ENCODE measurements around the gene CNOT3.

CNOT3 gene

GRCh38 chr19:54124393-54124792 lies 13.2 kb upstream of the CNOT3 start:
- Histone ChIP-seq H3K36me3 (ENCODE audit: insufficient read depth, low read length) (no peaks in the 10 kb centered on the region), H3K4me3 (ENCODE audit: low read depth, low read length) (no peak overlapping the region), H3K79me2 (ENCODE audit: control insufficient read depth, insufficient read depth, low read length, unreplicated experiment) (no peaks in the 10 kb centered on the region), H3K4me1 (ENCODE audit: control insufficient read depth, insufficient read depth, low read length, unreplicated experiment) (no peaks in the 10 kb centered on the region), H3K27me3 (ENCODE audit: insufficient read depth, low read length) (no peaks in the 10 kb centered on the region), H3K27ac (ENCODE audit: low read depth, low read length) (no peak overlapping the region), H2AFZ (ENCODE audit: low read length, unreplicated experiment) (no peak overlapping the region)

- H2AFZ ChIP-seq (ENCODE audit: low read length, unreplicated experiment) = no peak overlapping the region
- H3K27me3 ChIP-seq (ENCODE audit: insufficient read depth, low read length) = no peaks in the 10 kb centered on the region
- no peak overlapping the region for H3K27ac ChIP-seq (ENCODE audit: low read depth, low read length)
- H3K4me1 ChIP-seq (ENCODE audit: control insufficient read depth, insufficient read depth, low read length, unreplicated experiment) = no peaks in the 10 kb centered on the region
- H3K4me3 ChIP-seq (ENCODE audit: low read depth, low read length) = no peak overlapping the region
- H3K36me3 ChIP-seq (ENCODE audit: insufficient read depth, low read length) = no peaks in the 10 kb centered on the region
- H3K79me2 ChIP-seq (ENCODE audit: control insufficient read depth, insufficient read depth, low read length, unreplicated experiment) = no peaks in the 10 kb centered on the region
Observed at GRCh38 chr19:54125713-54126112, 11.8 kb upstream of the CNOT3 start.

DNA sequence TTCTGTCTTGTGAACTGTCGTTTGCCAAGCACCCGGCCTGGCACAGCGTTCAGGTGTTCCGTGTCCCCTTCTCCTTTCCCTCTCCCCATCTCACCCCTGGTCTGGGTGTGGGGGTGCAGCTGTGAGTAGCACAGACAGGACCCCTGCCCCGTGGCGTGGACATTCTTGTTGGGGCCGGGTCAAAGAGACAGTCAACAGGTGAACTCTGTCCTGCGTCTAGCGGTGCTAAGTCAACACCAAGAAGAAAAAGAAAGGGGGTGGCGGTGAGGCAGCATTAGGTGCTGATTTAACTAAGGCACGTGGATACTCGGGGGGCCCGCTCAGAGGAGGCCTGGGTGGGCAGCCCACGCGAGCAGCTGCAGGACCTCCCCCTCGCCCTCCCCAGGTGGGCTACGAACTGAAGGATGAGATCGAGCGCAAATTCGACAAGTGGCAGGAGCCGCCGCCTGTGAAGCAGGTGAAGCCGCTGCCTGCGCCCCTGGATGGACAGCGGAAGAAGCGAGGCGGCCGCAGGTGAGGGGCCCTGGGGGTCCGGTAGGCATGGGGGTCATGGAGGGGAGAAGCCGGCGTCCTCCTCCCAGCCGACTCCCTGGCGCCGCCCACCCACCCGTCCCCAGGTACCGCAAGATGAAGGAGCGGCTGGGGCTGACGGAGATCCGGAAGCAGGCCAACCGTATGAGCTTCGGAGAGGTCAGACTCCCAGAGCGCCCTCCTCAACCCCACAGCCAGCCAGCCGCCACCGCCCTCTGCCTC lies 9.7 kb upstream of the CNOT3 start:
- no peak overlapping the region for H3K27ac ChIP-seq (ENCODE audit: low read depth, low read length)
- no peak overlapping the region for H2AFZ ChIP-seq (ENCODE audit: low read length, unreplicated experiment)
- no peaks in the 10 kb centered on the region for H3K36me3 ChIP-seq (ENCODE audit: insufficient read depth, low read length)
- no peaks in the 10 kb centered on the region for H3K4me1 ChIP-seq (ENCODE audit: control insufficient read depth, insufficient read depth, low read length, unreplicated experiment)
- no peaks in the 10 kb centered on the region for H3K79me2 ChIP-seq (ENCODE audit: control insufficient read depth, insufficient read depth, low read length, unreplicated experiment)
- no peaks in the 10 kb centered on the region for H3K27me3 ChIP-seq (ENCODE audit: insufficient read depth, low read length)
- no peak overlapping the region for H3K4me3 ChIP-seq (ENCODE audit: low read depth, low read length)

- no peaks in the 10 kb centered on the region for H3K36me3 ChIP-seq (ENCODE audit: insufficient read depth, low read length)
Observed at GRCh38 chr19:54128441-54128725, 9.2 kb upstream of the CNOT3 start.

DNA sequence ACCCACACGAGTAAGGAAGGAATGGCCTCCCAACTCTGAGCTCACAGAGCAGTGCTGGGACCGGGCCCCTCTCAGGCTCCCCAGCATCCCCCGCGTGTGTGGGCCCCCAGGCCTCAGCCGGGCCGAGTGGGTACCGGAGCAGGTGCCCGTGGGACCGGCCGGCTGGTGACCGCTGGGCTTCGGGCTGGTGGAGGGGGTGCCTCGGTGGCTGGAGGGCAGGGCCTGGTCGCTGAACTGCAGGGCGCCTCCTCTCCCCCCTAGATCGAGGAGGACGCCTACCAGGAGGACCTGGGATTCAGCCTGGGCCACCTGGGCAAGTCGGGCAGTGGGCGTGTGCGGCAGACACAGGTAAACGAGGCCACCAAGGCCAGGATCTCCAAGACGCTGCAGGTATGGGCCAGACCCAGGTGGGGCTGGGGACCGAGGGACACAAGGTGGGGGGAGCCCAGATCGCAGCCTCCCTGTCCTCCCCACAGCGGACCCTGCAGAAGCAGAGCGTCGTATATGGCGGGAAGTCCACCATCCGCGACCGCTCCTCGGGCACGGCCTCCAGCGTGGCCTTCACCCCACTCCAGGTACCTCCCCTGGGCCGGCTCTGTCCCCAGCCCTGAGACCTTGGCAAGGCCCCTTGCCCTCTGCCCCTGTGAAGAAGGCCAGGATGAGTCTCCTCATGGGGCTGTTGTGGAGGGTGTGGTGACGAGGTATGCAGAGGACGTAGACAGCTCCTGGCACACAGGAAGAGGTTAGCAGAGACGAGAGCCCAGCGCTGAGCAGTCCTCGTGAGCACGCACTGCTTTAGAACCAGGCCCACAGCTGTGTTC lies 8.6 kb upstream of the CNOT3 start:
- Histone ChIP-seq H3K4me3 (ENCODE audit: low read depth, low read length) (no peak overlapping the region), H3K79me2 (ENCODE audit: control insufficient read depth, insufficient read depth, low read length, unreplicated experiment) (no peaks in the 10 kb centered on the region), H3K36me3 (ENCODE audit: insufficient read depth, low read length) (no peaks in the 10 kb centered on the region), H3K27ac (ENCODE audit: low read depth, low read length) (no peak overlapping the region), H3K4me1 (ENCODE audit: control insufficient read depth, insufficient read depth, low read length, unreplicated experiment) (no peaks in the 10 kb centered on the region), H2AFZ (ENCODE audit: low read length, unreplicated experiment) (no peak overlapping the region), H3K27me3 (ENCODE audit: insufficient read depth, low read length) (no peaks in the 10 kb centered on the region)

More at GRCh38 chr19:54128441-54128725, 9.2 kb upstream of the CNOT3 start:
- H3K27me3 ChIP-seq (ENCODE audit: insufficient read depth, low read length) = no peaks in the 10 kb centered on the region
- H3K4me1 ChIP-seq (ENCODE audit: control insufficient read depth, insufficient read depth, low read length, unreplicated experiment) = no peaks in the 10 kb centered on the region
- H3K4me3 ChIP-seq (ENCODE audit: low read depth, low read length) = no peak overlapping the region
- no peaks in the 10 kb centered on the region for H3K79me2 ChIP-seq (ENCODE audit: control insufficient read depth, insufficient read depth, low read length, unreplicated experiment)
- H2AFZ ChIP-seq (ENCODE audit: low read length, unreplicated experiment) = no peak overlapping the region
- no peak overlapping the region for H3K27ac ChIP-seq (ENCODE audit: low read depth, low read length)

GRCh38 chr19:54129617-54129996 lies 8.0 kb upstream of the CNOT3 start:
- Histone ChIP-seq H3K27ac (ENCODE audit: low read depth, low read length) (no peak overlapping the region), H3K27me3 (ENCODE audit: insufficient read depth, low read length) (no peaks in the 10 kb centered on the region), H2AFZ (ENCODE audit: low read length, unreplicated experiment) (no peak overlapping the region), H3K4me3 (ENCODE audit: low read depth, low read length) (no peak overlapping the region), H3K4me1 (ENCODE audit: control insufficient read depth, insufficient read depth, low read length, unreplicated experiment) (no peaks in the 10 kb centered on the region), H3K79me2 (ENCODE audit: control insufficient read depth, insufficient read depth, low read length, unreplicated experiment) (no peaks in the 10 kb centered on the region), H3K36me3 (ENCODE audit: insufficient read depth, low read length) (no peaks in the 10 kb centered on the region)

DNA sequence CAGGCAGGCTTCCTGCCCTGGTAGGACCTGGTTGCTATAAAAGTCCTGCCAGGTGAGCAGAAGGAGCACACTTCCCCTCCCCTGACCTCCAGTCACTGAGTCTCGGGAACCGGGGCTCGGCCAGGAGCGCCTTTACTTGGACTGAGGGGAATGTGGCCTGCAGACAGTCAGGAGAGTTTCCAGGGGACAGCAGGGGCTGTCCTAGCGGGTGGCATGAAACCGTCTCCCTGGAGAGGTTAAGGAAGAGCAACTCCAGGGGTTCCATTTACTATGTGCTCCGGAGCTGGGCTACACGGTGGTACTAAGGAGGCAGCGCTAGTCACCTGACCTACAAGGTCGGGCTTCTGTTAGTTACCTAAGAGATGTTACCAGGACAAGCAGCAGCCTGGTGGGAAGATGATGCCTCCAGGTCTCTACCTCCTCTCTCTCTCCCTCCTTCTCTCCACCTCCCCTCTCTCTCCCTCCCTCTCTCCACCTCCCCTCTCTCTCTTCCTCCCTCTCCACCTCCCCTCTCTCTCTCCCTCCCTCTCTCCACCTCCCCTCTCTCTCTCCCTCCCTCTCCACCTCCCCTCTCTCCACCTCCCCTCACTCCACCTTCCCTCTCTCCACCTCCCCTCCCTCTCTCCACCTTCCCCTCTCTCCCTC lies 4.1 kb upstream of the CNOT3 start:
- Histone ChIP-seq H3K79me2 (ENCODE audit: control insufficient read depth, insufficient read depth, low read length, unreplicated experiment) (peaks cover 6% of the 10 kb centered on the region), H3K4me1 (ENCODE audit: control insufficient read depth, insufficient read depth, low read length, unreplicated experiment) (no peaks in the 10 kb centered on the region), H3K4me3 (ENCODE audit: low read depth, low read length) (no peak overlapping the region), H3K27me3 (ENCODE audit: insufficient read depth, low read length) (no peaks in the 10 kb centered on the region), H2AFZ (ENCODE audit: low read length, unreplicated experiment) (no peak overlapping the region), H3K27ac (ENCODE audit: low read depth, low read length) (no peak overlapping the region), H3K36me3 (ENCODE audit: insufficient read depth, low read length) (no peaks in the 10 kb centered on the region)

GRCh38 chr19:54133957-54134590 lies 3.5 kb upstream of the CNOT3 start:
- H2AFZ ChIP-seq (ENCODE audit: low read length, unreplicated experiment) = no peak overlapping the region
- H3K4me3 ChIP-seq (ENCODE audit: low read depth, low read length) = no peak overlapping the region
- H3K36me3 ChIP-seq (ENCODE audit: insufficient read depth, low read length) = no peaks in the 10 kb centered on the region
- H3K27ac ChIP-seq (ENCODE audit: low read depth, low read length) = no peak overlapping the region
- H3K27me3 ChIP-seq (ENCODE audit: insufficient read depth, low read length) = no peaks in the 10 kb centered on the region
- no peaks in the 10 kb centered on the region for H3K4me1 ChIP-seq (ENCODE audit: control insufficient read depth, insufficient read depth, low read length, unreplicated experiment)
- peaks cover 13% of the 10 kb centered on the region for H3K79me2 ChIP-seq (ENCODE audit: control insufficient read depth, insufficient read depth, low read length, unreplicated experiment)

DNA sequence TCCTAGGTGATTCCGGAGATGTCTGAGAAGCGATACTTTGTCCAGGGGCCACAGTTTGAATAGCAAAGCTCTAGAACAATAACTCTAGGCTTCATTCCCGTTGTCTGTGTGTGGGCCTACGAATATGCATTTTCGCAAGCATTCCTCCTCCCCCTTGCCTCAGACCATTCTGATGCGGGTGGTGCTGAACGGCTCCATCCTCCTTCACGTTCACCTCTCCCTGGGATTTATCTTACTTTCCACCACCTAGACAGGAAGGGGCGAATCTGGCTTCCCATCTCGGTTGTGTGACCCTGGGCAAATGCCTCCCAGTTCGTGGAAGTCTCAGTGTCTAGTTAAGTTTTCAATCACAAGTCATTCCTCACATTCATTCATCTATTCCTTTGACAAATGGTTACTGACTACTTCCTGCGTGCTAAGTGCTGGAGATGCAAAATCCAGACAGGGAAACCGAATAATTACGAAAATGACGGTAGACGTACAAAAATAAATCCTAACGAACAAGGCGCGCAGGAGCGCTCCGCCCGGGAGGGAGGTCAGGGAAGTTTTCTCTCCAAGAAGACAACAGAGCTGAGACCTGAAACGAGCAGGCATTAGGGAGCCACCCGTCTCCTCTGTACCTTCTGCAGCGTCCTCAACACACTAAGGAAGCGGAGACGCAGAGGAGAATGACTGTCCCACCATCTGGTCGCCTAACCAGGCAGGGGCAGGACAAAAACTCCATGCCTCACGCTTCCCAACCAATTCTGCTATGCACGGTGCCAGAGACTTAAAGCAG lies 1.3 kb upstream of the CNOT3 start:
- peak overlapping the region; percentile 35 for H2AFZ ChIP-seq (ENCODE audit: low read length, unreplicated experiment)
- H3K4me1 ChIP-seq (ENCODE audit: control insufficient read depth, insufficient read depth, low read length, unreplicated experiment) = no peaks in the 10 kb centered on the region
- H3K4me3 ChIP-seq (ENCODE audit: low read depth, low read length) = peak overlapping the region; percentile 73
- H3K36me3 ChIP-seq (ENCODE audit: insufficient read depth, low read length) = no peaks in the 10 kb centered on the region
- H3K27me3 ChIP-seq (ENCODE audit: insufficient read depth, low read length) = no peaks in the 10 kb centered on the region
- no peak overlapping the region for H3K27ac ChIP-seq (ENCODE audit: low read depth, low read length)
- peaks cover 35% of the 10 kb centered on the region for H3K79me2 ChIP-seq (ENCODE audit: control insufficient read depth, insufficient read depth, low read length, unreplicated experiment)

Measured in ACC112 (cell line).